Breast epithelium (tissue), 4 donors: ENCODE results near the gene OTUD3. TPM values are rescaled to one million over a fixed set of nuclear protein-coding genes. Genes with fewer than 3 reads are reported as not detected.

Experiments
- DNase-seq, 2 donors: peaks; one replicate each; pipeline ENCODE4 v3.0.0-alpha.2; 2019; ENCODE audit warnings: low spot score in 2 of 2
- H3K27ac ChIP-seq, 2 donors: fragments of 200-600 bp; sonication (generic) in 1 of 2; one replicate each; pipeline ENCODE4 v1.5.1; 2016 to 2019; ENCODE audit warnings: mild to moderate bottlenecking in 1 of 2
- H3K27me3 ChIP-seq, 2 donors: fragments of 200-600 bp; sonication (generic) in 1 of 2; one replicate each; pipeline versions ENCODE4 v1.5.1 to v1.6.0; 2017 to 2019; ENCODE audit warnings: control low read depth in 1 of 2, mild to moderate bottlenecking in 1 of 2
- H3K36me3 ChIP-seq: fragments of 200-600 bp; one replicate; pipeline ENCODE4 v1.5.1; 2019
- H3K4me1 ChIP-seq, 2 donors: fragments of 200-600 bp; sonication (generic); one replicate each; pipeline ENCODE4 v1.5.1; 2016 to 2019; ENCODE audit warnings: control low read depth in 1 of 2
- H3K4me3 ChIP-seq, 3 donors: fragments of 200-600 bp; sonication (generic); 1 replicate in 2 of 3; 2 replicates in 1 of 3; pipeline ENCODE4 v1.5.1; 2016 to 2019; ENCODE audit warnings: mild to moderate bottlenecking in 3 of 3, moderate library complexity in 2 of 3
- H3K9me3 ChIP-seq, 2 donors: fragments of 200-600 bp; sonication (generic) in 1 of 2; one replicate each; pipeline ENCODE4 v1.5.1; 2016 to 2019; ENCODE audit warnings: control low read depth in 1 of 2
- CTCF ChIP-seq, 3 donors: fragments of 450-650 bp; IDR thresholded peaks; one replicate each; pipeline ENCODE4 v1.5.1; 2016 to 2017; ENCODE audit warnings: antibody characterized with exemption in 3 of 3, mild to moderate bottlenecking in 3 of 3, moderate library complexity in 3 of 3
- POLR2A ChIP-seq: fragments of 450-650 bp; IDR thresholded peaks from one replicate; pipeline ENCODE4 v1.6.1; 2016; ENCODE audit warnings: antibody characterized with exemption, mild to moderate bottlenecking, moderate library complexity
- POLR2AphosphoS5 ChIP-seq, 3 donors: sonication (generic); formaldehyde crosslinking; IDR thresholded peaks; one replicate each; pipeline ENCODE4 v1.6.1; 2017; ENCODE audit warnings: antibody characterized with exemption in 3 of 3
- intact Hi-C: fragments of 100-400 bp; cut with DNase I; formaldehyde crosslinking; loops from one replicate; pipeline ENCODE4 v1.15.1; 2023; ENCODE audit warnings: low total_unique reads
- total RNA-seq, 3 donors: library from RNA; depleted of rRNA; stranded (reverse); fragments of >200 nt; gene quantifications; one replicate each; pipeline ENCODE4 v1.1.0, GENCODE V29; 2016

Gene OTUD3
- total RNA-seq, 3 donors from 2014 or later, result 5.8 to 11.1 (median 8.5) TPM

GRCh38 chr1:19901653-19902052 lies 19.5 kb downstream of the OTUD3 start:
- Histone ChIP-seq H3K4me1 (no peaks in the 10 kb centered on the region), H3K4me3 (no peak overlapping the region), H3K36me3 (peaks cover 10% of the 10 kb centered on the region), H3K9me3 (no peaks in the 10 kb centered on the region), H3K27me3 (no peaks in the 10 kb centered on the region), H3K27ac (no peak overlapping the region)
- DNase-seq, result no peak
- intact Hi-C loops, result no loop called here
- TF ChIP-seq POLR2A (no peak), CTCF (IDR thresholded peaks at IDR 0.05) (no peak), POLR2AphosphoS5 (IDR thresholded peaks at IDR 0.05) (no peak)

- Histone ChIP-seq H3K27ac (no peak overlapping the region), H3K4me3 (no peak overlapping the region), H3K27me3 (no peaks in the 10 kb centered on the region), H3K4me1 (no peaks in the 10 kb centered on the region), H3K9me3 (no peaks in the 10 kb centered on the region), H3K36me3 (peaks cover 10% of the 10 kb centered on the region)
- TF ChIP-seq POLR2AphosphoS5 (IDR thresholded peaks at IDR 0.05), result no peak
- TF ChIP-seq CTCF (IDR thresholded peaks at IDR 0.05), result no peak
- TF ChIP-seq POLR2A, result no peak
- intact Hi-C loops, result no loop called here
- DNase-seq, result no peak
These were observed 21.4 kb downstream of the OTUD3 start for GRCh38 chr1:19903621-19904020.

GRCh38 chr1:19907456-19907855 lies 25.3 kb downstream of the OTUD3 start:
- Histone ChIP-seq H3K27me3 (no peaks in the 10 kb centered on the region), H3K9me3 (no peaks in the 10 kb centered on the region), H3K27ac (no peak overlapping the region), H3K36me3 (peaks cover 5% of the 10 kb centered on the region), H3K4me1 (no peaks in the 10 kb centered on the region), H3K4me3 (no peak overlapping the region)
- intact Hi-C loops, result no loop called here
- no peak for TF ChIP-seq POLR2AphosphoS5 (IDR thresholded peaks at IDR 0.05)
- no peak for TF ChIP-seq POLR2A
- no peak for TF ChIP-seq CTCF (IDR thresholded peaks at IDR 0.05)
- DNase-seq, result no peak

- Histone ChIP-seq H3K4me3 (no peak overlapping the region), H3K36me3 (peaks cover 5% of the 10 kb centered on the region), H3K27ac (no peak overlapping the region), H3K9me3 (no peaks in the 10 kb centered on the region), H3K27me3 (no peaks in the 10 kb centered on the region), H3K4me1 (no peaks in the 10 kb centered on the region)
- intact Hi-C loops, result no loop called here
- TF ChIP-seq POLR2A (no peak), POLR2AphosphoS5 (IDR thresholded peaks at IDR 0.05) (no peak), CTCF (IDR thresholded peaks at IDR 0.05) (no peak)
- no peak for DNase-seq
These were observed 27.2 kb downstream of the OTUD3 start for GRCh38 chr1:19909392-19909791.

GRCh38 chr1:19909971-19910370 lies 27.8 kb downstream of the OTUD3 start:
- no peak overlapping the region for H3K4me3 ChIP-seq
- no peak overlapping the region for H3K27ac ChIP-seq
- intact Hi-C loops, result loop anchor here (10.0 kb wide), 1 partner anchor 245 kb away; no protein-coding TSS in a partner anchor
- H3K36me3 ChIP-seq, result peaks cover 5% of the 10 kb centered on the region
- no peaks in the 10 kb centered on the region for H3K9me3 ChIP-seq
- H3K27me3 ChIP-seq, result no peaks in the 10 kb centered on the region
- no peak for DNase-seq
- TF ChIP-seq CTCF (IDR thresholded peaks at IDR 0.05), result no peak
- TF ChIP-seq POLR2AphosphoS5 (IDR thresholded peaks at IDR 0.05), result no peak
- TF ChIP-seq POLR2A, result no peak
- H3K4me1 ChIP-seq, result no peaks in the 10 kb centered on the region
